Muscle of back (tissue), 13 donors: ENCODE results near the gene C19orf81. TPM values are rescaled to one million over a fixed set of nuclear protein-coding genes. Genes with fewer than 3 reads are reported as not detected.
"Not testable (repeated sequence)": the region's sequence is repeated elsewhere in the genome, so short reads cannot be mapped to it uniquely, and the experiment has no call there.

Experiments used
- DNase-seq, 3 donors: peaks; one replicate each; pipeline versions ENCODE4 v3.0.0 to v3.0.0-alpha.2; 2013
- long read RNA-seq, 9 donors: transcript quantifications; one replicate each; lab custom pipeline, GENCODE V29; 2026
- polyA plus RNA-seq, 10 donors: library from polyadenylated mRNA; unstranded; fragments of 120-200 nt; gene quantifications; one replicate each; pipeline ENCODE4 v1.2.1, GENCODE V29; 2013; ENCODE audit not compliant: insufficient read length in 10 of 10

C19orf81 gene
- polyA plus RNA-seq, result 1 to 10 TPM in 7 of 10 donors, under 1 TPM in 3; 0.65 to 3.1 (median 1.3) TPM
- long read RNA-seq, donor 1, partial matches to known transcripts, result 24 of 25 reads
- long read RNA-seq, donor 1, other reads (novel, unspliced or antisense), result 0 of 25 reads
- long read RNA-seq, donor 2, partial matches to known transcripts, result 20 of 21 reads
- long read RNA-seq, donor 2, other reads (novel, unspliced or antisense), result 0 of 21 reads
- long read RNA-seq, donor 3, result 0 reads
- long read RNA-seq, donor 4, result 0 reads
- long read RNA-seq, donor 5, partial matches to known transcripts, result 31 of 31 reads
- long read RNA-seq, donor 5, other reads (novel, unspliced or antisense), result 0 of 31 reads
- long read RNA-seq, donor 6, partial matches to known transcripts, result 12 of 12 reads
- long read RNA-seq, donor 6, other reads (novel, unspliced or antisense), result 0 of 12 reads
- long read RNA-seq, donor 7, partial matches to known transcripts, result 5 of 5 reads
- long read RNA-seq, donor 7, other reads (novel, unspliced or antisense), result 0 of 5 reads
- long read RNA-seq, donor 8, result 0 reads
- long read RNA-seq, donor 9, result 0 reads

- DNase-seq, result no peak
Measured at GRCh38 chr19:50649433-50650391, at the start of gene C19orf81. TSS of gene C19orf81 (plus strand) at chr19:50649445. CDS start at chr19:50649445, 0 bp downstream.

- DNase-seq, result no peak
Measured at GRCh38 chr19:50601407-50602088, 47.7 kb upstream of the C19orf81 start.

- no peak for DNase-seq
Measured at GRCh38 chr19:50602089-50602422, 47.2 kb upstream of the C19orf81 start.

GRCh38 chr19:50602496-50602895, 46.7 kb upstream of the C19orf81 start:
- DNase-seq, result no peak

GRCh38 chr19:50602935-50603334, 46.3 kb upstream of the C19orf81 start:
- DNase-seq, result no peak

GRCh38 chr19:50604264-50605073, 44.8 kb upstream of the C19orf81 start:
- not testable (repeated sequence) for DNase-seq

- not testable (repeated sequence) for DNase-seq
Measured at GRCh38 chr19:50606059-50606836, 43.0 kb upstream of the C19orf81 start.

GRCh38 chr19:50607388-50607787, 41.9 kb upstream of the C19orf81 start:
- DNase-seq, result no peak

GRCh38 chr19:50607874-50608785, 41.1 kb upstream of the C19orf81 start:
- DNase-seq, result peak; percentile 65 to 86 (median 83)

- not testable (repeated sequence) for DNase-seq
Measured at GRCh38 chr19:50612504-50613404, 36.5 kb upstream of the C19orf81 start.

GRCh38 chr19:50618379-50618778, 30.9 kb upstream of the C19orf81 start:
- not testable (repeated sequence) for DNase-seq

- DNase-seq, result not testable (repeated sequence)
Measured at GRCh38 chr19:50619184-50619583, 30.1 kb upstream of the C19orf81 start.

- not testable (repeated sequence) for DNase-seq
Measured at GRCh38 chr19:50620394-50620906, 28.8 kb upstream of the C19orf81 start.

- no peak for DNase-seq
Measured at GRCh38 chr19:50624949-50625600, 24.2 kb upstream of the C19orf81 start.

- no peak for DNase-seq
Measured at GRCh38 chr19:50626011-50626410, 23.2 kb upstream of the C19orf81 start.

GRCh38 chr19:50626795-50627194, 22.4 kb upstream of the C19orf81 start:
- DNase-seq, result no peak

GRCh38 chr19:50628146-50628545, 21.1 kb upstream of the C19orf81 start:
- no peak for DNase-seq
